GM18507 (cell line): ENCODE data around the gene FNDC8.
"Not testable (repeated sequence)": the region's sequence is repeated elsewhere in the genome, so short reads cannot be mapped to it uniquely, and the experiment has no call there.

Source experiments
- DNase-seq: peaks from one replicate; pipeline ENCODE4 v3.0.0; 2011; ENCODE audit warnings: low read depth; ENCODE audit not compliant: insufficient read length; ENCODE audit errors: extremely low spot score
- FAIRE-seq: peaks from 2 replicates; lab custom pipeline; 2011; peaks lifted over from hg19 to GRCh38; lab: Jason Lieb, UNC

The FNDC8 gene

DNA sequence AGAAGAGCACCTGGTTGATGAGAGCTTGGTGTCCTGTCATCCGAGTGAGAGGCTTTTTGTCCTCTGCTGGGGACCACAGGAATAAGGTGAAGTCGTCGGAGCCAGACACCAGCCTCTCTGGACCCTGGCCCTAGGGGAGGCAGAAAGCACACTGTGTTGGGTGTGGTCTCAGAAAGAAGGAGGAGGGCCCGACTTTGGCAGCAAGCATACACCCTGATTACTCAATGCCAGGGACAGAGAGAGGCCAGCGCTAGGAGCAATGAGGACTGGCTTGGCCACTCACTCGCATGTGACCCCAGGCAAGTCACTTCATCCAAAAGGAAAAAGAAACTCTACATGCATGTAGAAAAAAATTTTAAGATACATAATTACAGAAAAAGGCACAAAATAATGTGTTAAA, 13.9 kb downstream of the FNDC8 start:
- no peak for FAIRE-seq
- no peak for DNase-seq

DNA sequence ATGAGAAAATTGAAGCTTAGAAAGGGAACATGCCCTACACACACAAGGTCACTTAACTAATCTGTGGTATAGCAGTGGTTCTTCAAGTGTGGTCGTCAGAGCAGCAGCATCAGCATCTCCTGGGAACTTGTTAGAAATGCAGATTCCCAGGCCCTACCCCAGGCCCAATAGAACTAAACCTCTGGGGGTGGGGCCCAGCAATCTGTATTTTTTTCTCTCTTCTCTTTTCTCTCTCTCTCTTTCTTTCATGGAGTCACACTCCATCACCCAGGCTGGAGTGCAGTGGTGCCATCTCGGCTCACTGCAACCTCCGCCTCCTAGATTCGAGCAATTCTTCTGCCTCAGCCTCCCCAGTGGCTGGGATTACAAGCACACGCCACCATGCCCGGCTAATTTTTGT, 16.8 kb downstream of the FNDC8 start:
- FAIRE-seq = no peak
- no peak for DNase-seq

DNA sequence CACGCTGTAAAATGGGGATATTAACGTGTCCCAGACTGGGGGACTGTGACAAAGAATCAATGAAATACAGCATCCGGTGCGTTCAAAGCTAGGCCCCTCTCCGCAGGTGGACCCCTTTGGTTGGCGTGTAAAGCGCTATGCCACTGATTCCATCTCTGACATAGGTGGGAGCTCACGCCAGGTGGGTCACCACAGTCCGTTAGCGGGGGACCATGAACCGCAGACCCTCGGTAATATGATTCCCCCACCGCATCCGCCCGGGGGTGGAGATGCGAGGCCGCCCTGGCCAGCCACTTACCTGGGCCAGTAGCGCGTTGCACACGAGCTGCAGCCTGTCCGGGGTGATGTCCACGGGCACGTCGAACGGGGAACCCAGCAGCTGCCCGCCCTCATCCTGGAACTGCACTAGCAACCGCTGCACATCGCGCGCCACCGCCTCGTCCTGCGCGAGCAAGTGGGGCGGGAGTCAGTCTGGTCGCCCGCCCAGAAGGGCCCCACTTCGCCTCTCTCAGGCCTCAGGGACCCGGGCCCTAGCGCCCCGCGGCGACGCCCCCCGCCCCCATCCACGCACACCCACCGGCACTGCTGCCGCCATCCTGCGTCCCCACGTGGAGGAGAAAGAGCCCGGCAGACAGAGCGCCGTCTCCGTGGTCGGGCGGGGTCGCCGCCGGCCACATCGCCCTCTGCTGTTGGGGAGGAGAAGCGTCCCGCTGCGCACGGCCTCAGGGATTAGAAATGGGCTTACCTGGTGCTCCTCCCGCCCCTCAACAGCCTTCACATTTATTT, 20.5 kb downstream of the FNDC8 start, which contains the start of gene NLE1:
NLE1 (minus strand) TSS at position 623 of the 786 bp plus-strand sequence; CDS start at position 595, 28 bp downstream.
- DNase-seq (peak; percentile 90), FAIRE-seq (peak; percentile 76)

DNA sequence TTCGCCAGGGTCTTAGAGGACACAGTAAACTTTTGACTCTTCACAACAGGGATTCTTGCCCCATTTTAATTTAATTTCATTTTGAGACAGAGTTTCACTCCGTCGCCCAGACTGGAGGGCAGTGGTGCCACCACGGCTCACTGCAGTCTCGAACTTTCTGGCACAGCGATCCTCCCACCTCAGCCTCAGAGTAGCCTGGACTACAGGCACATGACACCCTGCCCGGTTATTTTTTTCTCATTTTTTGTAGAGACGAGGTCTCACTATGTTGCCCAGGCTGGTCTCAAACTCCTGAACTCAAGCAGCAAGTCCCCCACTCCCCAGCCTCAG, 21.0 kb downstream of the FNDC8 start:
- FAIRE-seq (no peak), DNase-seq (no peak)

DNA sequence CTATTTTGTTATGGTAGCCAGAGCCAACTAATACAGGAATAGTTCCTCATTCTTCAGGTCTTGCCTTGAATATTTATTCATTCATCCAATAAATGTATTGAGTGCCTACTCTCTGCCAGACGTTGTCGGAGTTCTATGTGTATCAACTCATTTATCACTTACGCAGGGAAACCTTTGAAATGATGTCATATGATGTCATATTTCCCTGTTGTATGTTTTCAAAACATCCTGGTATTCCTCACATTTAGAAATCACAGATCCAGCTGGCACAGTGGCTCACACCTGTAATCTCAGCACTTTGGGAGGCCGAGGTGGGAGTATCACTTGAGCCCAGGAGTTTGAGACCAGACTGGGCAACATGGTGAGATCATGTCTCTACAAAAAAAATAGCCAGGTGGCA, 23.4 kb downstream of the FNDC8 start:
- FAIRE-seq (no peak), DNase-seq (no peak)

DNA sequence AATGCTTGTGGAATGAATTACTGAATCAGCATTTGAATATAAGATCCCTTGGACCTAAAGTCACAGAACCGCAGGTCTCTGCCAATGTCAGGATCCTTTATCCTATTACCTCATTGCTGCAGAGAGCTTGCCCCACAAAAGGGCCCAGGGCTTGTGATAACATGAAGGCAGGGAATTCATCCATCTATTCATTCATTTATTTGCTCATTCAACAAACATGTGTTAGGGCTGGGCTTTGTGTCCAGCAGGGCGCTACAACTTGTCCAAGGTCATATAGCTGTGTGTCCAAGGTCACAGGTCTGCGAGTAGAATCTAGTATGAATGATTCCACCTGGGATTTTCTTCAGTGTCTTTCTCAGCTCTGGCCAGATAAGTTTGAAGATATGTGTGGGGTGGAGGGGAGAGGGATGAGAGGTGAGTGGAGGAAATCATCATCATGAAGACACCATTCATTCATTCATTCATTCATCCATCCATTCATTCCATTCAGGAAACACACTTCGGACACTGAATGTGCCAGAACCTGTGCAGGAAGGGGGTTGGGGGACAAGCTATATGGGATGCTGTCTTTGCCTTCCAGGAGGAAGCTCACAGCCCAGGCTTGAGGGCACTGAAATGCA, 24.9 kb downstream of the FNDC8 start:
- DNase-seq = no peak
- FAIRE-seq = no peak

DNA sequence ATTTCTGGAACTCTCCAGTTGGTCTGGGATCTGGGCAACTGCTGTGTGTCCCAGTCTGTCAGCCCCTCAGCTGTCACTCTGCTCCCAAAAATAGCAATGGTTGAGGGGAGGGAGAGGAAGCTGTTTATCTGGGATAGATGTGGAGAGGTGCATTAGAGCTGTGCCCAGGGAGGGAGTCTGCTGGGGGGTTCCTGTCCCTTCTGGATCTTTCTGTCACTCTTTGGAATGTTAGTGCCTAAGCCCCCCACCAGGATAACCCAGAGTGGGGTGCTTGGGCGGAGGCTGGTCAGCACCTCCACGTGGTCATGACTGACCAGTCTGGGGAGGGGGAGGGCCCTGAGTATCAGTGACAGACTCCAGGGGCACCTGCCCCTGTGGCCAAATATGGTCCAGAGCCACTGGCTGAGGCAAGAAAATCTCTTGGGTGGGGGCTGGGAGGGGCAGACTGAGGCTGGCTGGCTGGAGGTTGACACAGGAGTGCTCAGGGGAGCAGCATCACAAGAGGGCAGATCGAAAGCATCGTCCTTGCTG, 26.0 kb downstream of the FNDC8 start, which contains the start of gene UNC45B:
UNC45B (plus strand) TSS at position 443 of the 531 bp plus-strand sequence. CDS start 447 bp downstream, outside the sequence.
- no peak for DNase-seq
- FAIRE-seq = no peak

DNA sequence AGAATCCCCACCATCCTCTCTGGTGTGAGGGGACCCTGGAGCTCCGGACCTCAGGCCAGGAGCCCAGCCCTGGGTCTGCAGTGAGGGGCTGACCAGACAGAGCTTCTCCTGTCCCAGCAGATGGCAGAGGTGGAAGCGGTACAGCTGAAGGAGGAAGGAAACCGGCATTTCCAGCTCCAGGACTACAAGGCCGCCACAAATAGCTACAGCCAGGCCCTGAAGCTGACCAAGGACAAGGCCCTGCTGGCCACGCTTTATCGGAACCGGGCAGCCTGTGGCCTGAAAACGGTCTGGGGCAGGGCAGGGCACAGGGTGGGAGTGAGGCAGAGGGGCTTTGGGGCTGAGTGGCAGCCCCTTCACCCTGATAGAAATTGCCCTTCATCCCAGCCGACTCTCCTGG, 26.7 kb downstream of the FNDC8 start:
- FAIRE-seq = no peak
- DNase-seq = no peak

DNA sequence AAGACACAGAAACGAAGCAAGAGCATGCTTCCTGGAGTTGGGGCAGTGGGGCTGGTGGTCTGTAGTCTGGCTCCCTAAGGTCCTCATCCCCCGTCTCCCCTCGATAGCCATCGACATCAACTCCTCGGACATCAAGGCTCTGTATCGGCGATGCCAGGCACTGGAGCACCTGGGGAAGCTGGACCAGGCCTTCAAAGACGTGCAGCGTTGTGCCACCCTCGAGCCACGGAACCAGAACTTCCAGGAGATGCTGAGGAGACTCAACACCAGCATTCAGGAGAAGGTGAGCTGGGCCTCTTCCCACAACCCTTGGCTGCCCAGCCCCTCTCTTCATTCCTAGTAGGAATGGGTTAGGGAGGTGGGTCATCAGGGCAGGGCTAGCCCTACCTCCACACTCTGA, 28.5 kb downstream of the FNDC8 start:
- DNase-seq = no peak
- no peak for FAIRE-seq

DNA sequence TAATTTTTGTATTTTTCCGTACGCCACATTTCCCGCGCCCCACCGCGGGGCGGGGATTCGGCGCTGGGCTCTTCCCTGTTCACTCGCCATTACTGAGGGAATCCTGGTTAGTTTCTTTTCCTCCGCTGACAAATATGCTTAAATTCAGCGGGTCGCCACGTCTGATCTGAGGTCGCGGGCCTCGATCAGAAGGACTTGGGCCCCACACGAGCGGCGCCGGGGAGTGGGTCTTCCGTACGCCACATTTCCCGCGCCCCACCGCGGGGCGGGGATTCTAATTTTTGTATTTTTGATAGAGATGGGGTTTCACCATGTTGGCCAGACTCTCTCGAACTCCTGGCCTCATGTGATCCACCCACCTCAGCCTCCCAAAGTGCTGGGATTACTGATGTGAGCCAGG, 29.7 kb downstream of the FNDC8 start:
- not testable (repeated sequence) for FAIRE-seq, DNase-seq

DNA sequence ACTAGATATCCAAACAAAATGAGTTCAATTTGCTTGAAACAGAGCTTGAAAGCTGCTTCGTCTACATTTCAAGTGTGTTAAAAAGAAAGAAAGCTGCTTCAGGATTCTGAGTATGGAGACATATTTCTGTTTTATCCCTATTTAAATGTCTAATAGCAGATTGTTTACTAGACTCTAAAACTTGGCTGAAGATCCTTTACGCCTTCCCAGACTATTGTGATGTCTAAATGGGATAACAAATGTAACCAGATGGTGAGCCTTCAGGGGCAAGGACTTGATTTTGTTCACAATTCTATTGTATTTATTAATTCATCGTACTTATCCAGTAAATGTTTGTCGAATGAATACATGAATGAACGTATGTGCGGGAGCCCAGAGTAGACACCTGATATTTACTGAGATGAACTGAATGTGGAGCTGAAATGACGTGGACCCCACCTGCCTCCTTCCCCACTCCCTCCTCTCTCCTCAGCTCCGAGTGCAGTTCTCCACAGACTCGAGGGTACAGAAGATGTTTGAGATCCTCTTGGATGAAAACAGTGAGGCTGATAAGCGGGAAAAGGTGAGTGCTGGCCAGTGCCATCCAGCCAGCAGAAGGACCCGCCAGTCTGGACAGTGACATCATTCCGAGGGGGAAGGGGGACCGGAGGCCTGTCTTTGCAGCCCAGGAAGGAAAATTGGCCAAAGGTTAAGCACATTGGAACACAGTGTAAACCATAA, 31.2 kb downstream of the FNDC8 start:
- DNase-seq (no peak), FAIRE-seq (no peak)

DNA sequence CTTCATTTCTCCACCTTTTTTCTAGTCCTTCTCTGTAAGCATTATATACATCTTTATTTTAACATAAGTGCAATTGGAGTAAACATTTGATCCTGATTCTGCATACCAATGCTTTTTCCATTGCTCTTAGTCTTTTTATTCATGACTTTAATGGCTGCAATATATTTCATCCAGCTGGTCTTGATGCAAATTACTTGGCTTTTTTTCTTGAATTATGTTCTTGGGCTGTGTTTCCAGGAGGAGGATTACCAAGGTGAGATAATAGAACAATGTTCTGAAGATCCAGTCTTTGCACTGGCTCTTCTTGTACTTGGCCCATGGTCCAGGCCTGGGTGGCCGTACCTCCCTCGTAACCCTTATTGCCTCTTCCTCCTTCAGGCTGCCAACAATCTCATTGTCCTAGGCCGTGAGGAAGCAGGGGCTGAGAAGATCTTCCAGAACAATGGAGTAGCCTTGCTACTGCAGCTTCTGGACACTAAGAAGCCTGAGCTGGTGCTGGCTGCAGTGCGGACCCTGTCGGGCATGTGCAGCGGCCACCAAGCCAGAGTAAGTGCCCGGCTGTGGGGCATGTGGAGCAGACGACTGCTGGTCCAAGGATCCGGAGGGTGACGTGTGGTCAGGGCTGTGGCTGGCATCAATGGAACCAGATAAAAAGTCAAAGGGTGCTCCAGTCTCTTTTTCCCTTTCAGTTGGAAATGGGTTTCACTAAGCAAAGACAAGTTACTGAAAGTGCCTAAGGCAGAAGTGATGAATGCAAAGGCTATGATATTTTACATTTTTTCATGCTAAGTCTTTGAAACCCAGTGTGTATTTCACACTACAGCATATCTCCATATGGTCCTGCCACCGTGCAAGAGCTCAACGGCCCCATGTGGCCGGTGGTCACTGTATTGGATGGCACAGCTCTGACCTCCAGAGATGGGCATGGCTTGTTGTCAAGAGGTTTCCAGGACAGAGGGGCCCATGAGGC, 33.1 kb downstream of the FNDC8 start:
- DNase-seq (no peak), FAIRE-seq (no peak)

DNA sequence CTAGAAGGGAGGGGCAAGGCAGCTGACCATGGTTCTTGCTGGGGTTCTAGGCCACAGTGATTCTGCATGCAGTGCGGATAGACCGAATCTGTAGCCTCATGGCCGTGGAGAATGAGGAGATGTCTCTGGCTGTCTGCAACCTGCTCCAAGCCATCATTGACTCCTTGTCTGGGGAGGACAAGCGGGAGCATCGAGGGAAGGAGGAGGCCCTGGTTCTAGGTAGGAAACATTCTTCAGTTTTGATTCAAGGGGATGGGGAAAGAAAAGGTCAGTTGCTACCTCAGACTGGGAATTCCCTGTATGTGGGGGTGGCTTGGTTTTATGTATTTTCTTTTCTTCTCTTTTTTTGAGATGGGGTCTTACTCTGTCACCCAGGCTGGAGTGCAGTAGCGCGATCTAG, 33.8 kb downstream of the FNDC8 start:
- FAIRE-seq (no peak), DNase-seq (no peak)

DNA sequence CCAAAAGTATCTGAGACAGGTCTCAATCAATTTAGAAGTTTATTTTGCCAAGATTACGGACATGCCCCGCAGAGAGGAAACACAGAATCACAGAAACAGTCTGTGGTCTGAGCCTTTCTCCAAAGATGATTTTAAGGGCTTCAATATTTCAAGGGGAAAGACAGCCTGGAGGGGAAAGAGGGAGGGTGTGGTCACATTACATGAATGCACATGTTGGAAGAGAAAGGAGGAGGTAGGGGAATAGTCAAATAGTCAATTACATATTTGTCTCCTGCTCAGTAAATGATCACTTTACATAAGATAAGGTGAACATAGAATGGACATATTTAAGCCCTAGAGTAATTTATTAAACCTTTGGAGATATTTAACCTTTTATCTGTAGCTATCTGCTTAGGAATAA, 38.5 kb downstream of the FNDC8 start:
- FAIRE-seq (no peak), DNase-seq (no peak)

DNA sequence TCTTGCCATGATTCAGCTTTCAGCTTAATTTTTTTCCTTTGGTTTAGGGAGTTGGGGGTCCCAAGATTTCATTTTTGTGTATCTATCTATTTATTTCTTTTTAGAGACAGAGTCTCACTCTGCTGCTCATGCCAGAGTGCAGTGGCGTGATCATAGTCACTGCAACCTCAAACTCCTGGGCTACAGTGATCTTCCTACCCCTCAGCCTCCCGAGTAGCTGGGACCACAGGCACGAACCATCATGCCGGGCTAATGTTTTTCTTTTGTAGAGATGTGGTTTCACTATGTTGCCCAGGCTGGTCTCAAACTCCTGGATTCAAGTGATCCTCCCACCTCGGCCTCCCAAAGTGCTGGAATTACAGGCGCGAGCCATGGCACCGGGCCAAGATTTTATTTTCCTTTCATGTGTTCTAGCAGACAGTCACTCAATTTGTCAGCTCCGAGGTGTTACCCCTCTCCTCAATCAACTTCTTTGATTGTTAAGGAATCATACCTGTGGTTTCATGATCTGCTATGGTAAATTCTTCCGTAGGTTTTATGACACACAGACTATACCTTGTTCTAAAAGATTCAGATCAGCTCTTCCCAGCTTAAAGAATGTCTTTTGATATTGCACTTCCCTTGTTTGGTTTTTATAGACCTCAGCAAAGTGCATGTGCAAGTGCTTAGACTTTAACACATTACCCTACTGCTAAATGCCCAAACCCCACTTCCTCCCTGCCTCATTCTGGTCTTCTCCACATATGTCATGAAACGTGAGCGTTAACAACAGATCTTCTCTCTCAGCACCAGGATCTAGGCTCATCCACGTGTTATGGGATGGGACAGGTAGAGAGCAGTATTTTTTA, 39.2 kb downstream of the FNDC8 start:
- DNase-seq (no peak), FAIRE-seq (no peak)

DNA sequence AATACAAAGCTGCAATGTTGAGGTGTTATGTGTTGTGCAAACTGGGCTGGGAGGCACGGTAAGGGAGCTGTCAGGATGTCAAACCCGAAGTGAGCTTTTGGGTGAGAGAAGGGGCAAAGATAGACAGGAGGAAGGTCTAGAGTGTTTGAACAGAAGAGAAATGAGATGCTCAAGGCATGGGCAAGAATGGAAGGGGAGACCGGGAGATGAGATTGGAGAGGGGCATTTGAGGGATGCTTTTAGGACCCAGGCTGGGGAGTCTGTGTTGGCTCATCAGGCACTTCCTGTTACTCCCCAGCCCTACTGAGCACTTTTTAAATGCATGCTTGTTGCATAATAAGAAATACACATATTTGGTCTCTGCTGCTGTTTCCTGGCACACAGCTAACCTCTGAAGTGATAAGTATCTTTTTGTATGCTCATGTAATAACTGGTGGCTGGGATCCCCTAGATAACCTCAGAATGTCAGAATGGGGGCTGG, 39.9 kb downstream of the FNDC8 start:
- DNase-seq (no peak), FAIRE-seq (no peak)

DNA sequence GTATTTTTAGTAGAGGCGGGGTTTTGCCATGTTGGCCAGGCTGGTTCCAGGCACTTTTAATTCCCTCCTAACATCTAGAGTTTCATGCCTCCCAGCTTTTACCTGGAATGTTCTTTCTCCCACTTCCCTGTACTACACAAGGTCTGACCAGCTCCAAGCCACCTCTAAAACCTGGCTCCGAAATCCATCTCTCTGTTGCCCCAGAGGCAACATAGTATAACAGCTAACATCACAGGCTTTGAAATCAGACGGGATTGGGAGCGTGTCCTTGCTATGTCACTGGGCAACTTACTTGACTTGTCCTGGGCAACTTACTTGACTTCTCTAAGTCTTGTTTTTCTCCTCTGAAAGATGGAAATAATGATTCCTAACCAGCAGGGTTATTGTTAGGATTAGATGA, 41.3 kb downstream of the FNDC8 start:
- DNase-seq (no peak), FAIRE-seq (no peak)

DNA sequence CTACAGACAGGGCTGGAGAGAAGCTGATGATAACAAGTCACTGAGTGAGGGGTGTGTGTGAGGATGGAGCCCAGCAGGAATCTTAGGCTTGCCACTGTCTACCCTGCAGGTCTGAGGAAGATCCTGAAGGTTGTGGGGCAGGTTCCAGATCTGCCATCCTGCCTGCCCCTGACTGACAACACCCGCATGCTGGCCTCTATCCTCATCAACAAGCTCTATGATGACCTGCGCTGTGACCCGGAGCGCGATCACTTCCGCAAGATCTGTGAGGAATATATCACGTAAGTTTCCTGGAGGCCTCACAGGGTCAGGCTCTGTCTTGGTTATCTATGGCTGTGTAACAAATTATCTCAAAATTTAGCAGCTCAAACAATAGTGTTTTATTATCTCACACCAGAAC, 42.5 kb downstream of the FNDC8 start:
- no peak for FAIRE-seq

More for the DNA sequence above, 42.5 kb downstream of the FNDC8 start:
- no peak for DNase-seq
